Measurements from ENCODE around the gene FLNA.
A peak's percentile ranks its signal among the peaks of the same experiment; 100 is the strongest.
"Not testable (repeated sequence)": the region's sequence is repeated elsewhere in the genome, so short reads cannot be mapped to it uniquely, and the experiment has no call there.

Gene FLNA

DNA sequence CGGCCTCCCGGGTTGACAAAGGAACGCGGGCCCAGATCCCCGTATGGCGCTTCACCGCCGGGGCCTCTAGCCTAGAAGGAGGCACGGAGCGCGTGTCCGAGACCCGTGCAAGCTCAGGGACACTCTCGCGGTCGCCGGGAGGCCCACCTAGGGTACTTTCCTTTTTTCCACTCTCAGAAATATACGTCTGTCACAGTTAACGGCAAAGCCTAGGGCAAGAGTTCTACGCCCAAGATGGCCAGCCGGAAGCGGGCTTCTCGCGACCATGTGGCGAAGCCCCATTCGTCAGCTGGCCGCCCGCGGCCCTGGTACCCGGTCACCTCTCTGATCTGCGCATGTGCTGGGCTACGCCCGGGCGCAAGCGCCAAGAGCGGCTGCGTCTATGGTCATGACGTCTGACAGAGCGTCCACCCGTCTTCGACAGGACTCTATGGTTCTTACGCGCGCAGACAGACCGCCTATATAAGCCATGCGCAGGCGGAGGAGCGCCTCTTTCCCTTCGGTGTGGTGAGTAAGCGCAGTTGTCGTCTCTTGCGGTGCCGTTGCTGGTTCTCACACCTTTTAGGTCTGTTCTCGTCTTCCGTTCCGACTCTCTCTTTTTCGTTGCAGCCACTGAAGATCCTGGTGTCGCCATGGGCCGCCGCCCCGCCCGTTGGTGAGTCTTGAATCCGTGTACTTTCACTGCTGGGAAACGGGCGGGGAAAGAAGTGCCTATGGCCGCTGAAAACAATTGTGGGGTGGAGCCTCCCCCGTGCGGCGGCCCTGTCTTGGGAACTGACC is 23.6 kb upstream of the FLNA start, which contains the start of gene RPL10:
TSS of gene RPL10 (plus strand) at position 490 of the 780 bp plus-strand sequence. CDS start at position 633, 143 bp downstream.
- DNase-seq (ENCODE audit: low spot score), result peak; percentile 96

DNA sequence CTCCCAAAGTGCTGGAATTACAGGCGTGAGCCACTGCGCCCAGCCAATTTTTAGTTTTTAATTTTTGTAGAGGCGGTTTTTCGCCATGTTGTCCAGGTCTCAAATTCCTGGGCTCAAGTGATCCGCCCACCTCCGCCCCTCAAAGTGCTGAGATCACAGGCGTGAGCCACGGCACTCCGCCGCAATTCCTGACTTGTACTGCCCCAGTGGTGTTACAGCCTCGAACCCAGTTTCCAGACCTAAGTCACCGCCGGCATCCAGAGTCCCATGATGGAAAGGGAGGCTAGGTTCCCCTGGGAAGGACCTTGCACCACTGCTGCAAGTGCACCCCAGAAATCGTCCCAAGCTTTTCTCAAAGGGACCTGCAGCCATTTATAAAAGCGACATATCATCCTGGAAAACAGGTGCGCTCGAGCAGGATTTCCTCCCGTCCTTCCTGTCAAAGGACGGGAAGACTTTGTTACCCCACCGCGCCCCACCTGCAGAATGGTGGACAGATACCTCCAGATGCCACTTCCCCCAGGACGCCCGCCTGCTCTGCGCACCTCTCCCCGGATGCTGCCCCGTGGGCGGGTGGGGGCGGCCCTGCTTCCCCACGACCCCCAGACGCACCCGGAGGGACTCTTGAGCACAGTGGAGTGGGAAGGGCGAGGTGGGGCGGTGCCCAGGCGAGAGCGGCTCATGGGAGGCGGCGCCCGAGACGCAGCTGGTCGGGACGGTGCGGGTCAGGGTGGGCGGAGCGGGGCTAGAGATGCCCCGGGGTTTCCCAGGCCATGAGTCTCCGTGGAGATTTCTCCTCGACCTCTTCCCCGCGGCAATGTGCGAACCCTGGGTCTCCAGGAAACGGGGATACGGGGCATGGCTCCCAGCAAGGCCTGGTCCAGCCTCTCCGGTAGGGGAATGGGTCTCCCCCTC is 22.8 kb upstream of the FLNA start:
- peak; percentile 51 for DNase-seq (ENCODE audit: low spot score)

DNA sequence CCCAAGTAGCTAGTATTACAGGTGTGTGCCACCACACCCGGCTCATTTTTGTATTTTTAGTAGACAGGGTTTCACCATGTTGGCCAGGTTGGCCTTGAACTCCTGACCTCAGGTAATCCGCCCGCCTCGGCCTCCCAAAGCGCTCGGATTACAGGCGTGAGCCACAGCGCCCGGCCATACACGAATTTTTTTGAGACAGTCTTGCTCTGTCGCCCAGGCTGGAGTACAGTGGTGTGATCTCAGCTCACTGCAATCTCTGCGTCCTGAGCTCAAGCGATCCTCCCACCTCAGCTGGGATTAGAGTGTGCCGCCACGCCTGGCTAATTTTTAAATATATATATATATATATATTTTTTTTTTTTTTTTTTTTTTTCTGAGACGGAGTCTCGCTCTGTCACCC is 21.9 kb upstream of the FLNA start:
- not testable (repeated sequence) for DNase-seq (ENCODE audit: low spot score)

DNA sequence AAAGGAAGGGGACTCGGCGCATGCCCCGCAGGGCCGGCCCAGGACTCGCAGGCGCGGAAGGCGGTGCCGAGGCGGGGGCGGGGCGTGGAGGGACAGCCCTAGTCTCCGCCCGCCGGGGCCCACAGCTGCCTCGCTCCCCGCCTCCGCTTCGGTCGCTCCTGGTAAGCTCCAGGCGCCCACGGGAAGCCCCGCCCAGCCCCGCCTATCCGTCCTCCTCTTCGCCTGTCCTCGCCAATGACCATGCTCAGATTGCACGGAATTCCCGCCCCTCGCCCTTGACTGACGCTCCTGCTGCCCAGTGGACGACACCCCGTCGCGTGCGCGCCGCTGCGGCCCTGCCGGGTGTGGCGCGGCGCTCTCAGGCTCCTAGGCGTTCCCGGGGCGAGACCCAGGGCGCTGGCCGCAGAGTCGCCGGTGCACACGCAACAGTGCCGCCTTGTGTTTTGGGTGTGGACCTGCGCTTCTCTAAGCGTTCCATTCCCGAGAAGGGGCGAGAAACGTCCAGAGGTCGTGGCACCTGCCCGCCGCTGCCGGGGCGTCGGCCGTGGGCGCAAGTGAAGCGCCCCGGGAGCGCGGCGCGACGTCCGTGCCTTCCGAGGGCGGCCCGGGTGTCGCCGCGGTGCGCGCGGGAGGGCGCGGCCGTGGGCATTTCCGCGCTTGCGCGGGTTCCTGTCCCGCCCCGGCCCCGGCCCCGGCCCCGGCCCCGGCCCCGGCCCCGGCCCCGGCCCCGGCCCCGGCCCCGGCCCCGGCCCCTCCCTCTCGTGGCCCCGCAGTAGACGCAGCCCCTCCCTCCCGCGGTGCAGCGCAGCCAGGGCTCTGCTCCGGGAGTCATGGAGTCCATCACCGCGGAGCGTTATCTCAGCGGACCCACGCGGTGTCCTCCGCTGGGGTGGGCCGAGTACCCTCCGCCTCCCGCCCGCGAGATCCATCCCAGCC is 15.6 kb upstream of the FLNA start:
- not testable (repeated sequence) for DNase-seq (ENCODE audit: low spot score)

DNA sequence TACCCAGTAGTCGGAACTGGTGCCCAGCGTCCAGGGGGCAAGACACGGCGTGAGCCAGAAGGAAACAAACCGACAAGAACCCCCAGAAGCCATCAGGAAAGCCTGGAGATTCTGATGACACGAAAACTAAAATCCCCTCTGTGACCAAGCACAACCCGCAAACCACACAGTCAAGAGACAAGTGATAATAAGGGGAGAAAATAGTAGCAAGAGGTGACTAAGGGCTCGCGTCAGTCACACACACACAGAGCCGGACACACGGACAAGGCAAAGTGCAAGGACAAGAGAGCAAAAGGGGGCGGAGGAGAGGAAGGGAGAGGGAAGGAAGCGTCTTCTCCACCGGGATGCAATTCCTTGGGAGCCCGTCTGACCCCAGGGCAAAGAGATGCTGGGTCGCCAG is 14.2 kb upstream of the FLNA start:
- not testable (repeated sequence) for DNase-seq (ENCODE audit: low spot score)

DNA sequence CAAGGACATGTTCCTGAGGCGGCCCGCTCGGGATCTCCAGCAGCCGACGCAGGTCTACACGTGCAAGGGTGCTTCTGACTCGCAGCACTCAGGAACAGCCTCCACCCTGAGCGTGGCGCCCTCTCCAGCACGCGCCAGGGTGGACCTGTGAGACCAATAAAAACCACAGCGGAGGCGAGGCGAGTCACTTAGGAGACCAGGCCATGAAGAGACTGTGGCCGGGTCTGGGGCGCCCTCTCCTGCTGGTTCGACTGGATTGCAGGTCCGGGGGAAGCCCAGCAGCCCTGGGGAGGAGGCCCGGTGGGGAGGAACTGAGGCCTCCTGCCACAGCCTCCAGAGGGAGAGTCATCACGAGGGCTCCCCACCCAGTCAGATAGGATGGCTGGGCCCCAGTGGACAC is 13.7 kb upstream of the FLNA start:
- DNase-seq (ENCODE audit: low spot score), result not testable (repeated sequence)

DNA sequence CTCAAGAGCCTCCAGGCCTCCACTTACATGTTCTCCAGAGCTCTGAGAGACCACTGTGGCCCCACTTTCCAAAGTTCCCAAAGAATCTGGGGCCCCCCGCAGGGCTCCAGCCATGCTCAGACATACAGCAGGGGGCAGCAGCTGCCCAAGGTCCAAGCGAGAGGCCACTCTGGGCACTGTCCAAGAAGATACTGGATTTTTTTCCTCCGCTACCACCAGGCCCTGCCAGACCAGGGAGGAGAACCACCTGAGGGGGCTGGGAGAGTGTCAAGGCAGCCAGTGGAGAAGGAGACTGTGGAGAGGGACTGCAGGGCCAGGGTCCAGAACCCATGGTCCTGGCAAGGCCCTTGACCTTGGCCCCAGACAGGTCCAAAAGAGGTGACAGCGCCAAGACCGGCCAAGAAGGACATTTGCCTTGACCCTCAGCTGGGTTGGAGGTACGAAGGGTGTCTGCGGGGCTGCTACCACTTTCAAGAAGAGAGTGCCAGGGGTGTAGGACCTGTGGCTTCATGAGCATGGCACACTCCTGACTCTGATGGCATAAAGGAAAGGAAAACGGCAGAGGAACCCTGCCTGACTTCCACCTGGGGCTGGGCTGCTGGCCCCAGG is 10.0 kb upstream of the FLNA start:
- DNase-seq (ENCODE audit: low spot score), result no peak

DNA sequence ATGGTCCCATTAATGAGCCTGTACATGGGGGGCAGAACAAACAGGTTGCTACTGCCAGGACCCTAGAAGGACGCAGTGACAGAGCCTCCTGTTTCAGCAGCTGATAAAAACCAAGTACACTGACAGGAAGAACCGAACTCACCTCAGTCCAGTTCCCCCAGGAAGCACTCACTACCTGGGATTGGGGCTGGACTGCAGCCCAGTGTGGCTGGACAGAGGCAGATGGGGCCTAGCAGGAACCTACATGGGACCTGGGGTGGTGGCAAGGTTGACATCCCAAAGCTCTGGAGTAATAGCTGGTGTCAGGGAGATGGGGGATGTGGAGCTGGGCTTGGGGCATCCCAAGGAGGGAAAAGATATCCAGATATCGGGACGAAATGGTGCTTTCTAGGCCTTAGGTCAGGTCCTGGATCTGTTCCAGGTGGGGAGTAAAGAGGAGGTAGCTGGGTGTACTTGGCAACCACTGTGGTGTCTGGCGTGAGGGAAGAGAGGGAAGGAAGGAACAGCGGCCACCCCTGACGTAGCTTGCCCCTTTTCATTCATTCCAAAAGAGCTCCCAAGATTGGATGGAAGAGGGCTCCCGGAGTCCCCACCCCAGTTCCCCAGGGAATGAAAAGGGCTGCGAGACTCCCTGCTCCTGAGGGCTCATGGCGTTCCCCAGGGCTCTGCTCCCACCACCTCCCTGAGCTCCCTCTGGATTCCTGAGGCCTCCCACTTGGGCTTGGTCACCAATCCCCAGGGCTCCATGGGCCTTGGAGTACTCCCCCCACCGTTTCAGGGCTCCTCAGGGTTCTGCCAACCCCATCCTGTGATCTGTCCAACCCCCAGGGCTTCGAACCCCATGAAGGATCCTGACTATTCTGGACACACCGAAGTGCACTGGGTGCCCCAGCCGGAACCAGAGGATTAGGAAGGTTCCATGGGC is 9.2 kb upstream of the FLNA start:
- DNase-seq (ENCODE audit: low spot score), result no peak

DNA sequence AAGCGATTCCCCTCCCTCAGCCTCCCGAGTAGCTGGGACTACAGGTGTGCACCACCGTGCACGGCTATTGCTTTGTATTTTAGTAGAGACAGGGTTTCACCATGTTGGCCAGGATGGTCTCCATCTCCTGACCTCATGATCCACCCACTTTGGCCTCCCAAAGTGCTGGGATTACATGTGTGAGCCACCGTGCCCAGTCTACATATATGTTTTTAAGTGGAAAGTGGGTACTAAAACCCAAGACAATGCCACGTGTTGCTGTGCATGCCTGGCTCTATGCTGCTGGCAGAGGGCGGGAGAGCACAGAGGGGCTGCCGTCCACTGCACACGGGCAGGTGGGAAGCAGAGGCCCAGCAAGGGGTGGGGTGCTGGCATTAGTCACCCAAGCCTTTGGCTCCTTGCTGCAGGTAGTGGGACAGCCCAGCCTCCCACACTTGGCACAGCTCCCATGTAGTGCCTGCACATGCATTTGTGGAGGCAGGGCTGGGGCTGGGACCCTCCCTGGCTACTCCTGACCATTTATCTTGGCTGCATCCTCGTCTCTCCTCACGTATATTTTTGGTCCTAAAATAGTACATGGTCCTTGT is 8.1 kb upstream of the FLNA start:
- DNase-seq (ENCODE audit: low spot score), result no peak

DNA sequence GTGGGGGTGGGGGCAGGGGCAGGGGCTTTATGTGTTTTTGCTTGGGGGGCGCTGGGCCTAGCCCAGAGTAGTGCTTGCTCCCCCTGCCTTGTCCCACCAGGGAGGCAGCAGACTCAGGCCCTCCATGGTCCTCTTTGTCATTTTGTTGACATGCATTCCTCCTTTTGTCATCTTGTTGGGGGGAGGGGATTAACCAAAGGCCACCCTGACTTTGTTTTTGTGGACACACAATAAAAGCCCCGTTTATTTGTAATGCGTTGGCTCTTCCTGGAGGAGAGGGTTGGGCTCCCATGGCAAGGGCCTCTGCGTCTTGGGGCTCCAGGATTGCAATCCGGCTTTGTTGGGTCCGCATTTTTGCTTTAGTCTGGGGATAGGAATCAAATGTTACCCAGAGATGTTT is 6.8 kb upstream of the FLNA start:
- DNase-seq (ENCODE audit: low spot score), result no peak

DNA sequence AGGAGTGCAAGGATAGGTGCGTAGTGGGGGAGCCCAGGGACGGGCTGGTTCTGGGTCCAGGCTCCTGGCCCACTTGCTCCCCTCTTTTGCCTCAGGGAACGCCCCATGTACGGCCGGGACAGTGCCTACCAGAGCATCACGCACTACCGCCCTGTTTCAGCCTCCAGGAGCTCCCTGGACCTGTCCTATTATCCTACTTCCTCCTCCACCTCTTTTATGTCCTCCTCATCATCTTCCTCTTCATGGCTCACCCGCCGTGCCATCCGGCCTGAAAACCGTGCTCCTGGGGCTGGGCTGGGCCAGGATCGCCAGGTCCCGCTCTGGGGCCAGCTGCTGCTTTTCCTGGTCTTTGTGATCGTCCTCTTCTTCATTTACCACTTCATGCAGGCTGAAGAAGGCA is 6.4 kb upstream of the FLNA start:
- DNase-seq (ENCODE audit: low spot score), result no peak

DNA sequence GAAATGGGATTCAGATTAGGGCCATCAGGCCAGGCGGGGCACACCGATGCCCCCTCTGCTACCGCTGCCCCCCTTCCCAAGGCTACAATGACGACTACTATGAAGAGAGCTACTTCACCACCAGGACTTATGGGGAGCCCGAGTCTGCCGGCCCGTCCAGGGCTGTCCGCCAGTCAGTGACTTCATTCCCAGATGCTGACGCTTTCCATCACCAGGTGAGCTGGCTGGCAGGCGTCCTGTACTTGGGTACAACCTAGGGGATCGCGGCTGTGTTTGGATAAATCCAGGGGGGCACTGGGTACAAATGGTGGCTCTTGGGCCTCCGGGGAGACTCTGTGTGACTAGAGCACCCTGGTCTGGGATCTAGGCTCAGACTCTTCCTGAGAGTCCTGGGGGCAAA is 5.7 kb upstream of the FLNA start:
- DNase-seq (ENCODE audit: low spot score), result no peak

DNA sequence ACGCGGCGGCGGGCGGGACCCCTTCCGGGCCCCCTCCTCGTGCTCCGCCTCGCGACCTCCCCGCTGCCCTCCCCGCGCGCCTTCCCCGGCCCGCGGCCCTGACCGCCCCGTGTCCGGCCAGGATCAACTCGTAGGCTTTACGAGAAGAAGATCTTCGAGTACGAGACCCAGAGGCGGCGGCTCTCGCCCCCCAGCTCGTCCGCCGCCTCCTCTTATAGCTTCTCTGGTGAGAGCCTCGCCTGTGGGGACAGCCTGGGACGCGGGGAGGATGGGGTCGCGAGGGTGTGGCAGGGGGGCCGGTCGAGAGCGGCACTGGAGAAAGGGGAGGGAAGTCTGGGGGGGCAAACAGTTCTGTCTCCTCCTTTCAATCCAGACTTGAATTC is 5.1 kb upstream of the FLNA start:
- DNase-seq (ENCODE audit: low spot score), result no peak

DNA sequence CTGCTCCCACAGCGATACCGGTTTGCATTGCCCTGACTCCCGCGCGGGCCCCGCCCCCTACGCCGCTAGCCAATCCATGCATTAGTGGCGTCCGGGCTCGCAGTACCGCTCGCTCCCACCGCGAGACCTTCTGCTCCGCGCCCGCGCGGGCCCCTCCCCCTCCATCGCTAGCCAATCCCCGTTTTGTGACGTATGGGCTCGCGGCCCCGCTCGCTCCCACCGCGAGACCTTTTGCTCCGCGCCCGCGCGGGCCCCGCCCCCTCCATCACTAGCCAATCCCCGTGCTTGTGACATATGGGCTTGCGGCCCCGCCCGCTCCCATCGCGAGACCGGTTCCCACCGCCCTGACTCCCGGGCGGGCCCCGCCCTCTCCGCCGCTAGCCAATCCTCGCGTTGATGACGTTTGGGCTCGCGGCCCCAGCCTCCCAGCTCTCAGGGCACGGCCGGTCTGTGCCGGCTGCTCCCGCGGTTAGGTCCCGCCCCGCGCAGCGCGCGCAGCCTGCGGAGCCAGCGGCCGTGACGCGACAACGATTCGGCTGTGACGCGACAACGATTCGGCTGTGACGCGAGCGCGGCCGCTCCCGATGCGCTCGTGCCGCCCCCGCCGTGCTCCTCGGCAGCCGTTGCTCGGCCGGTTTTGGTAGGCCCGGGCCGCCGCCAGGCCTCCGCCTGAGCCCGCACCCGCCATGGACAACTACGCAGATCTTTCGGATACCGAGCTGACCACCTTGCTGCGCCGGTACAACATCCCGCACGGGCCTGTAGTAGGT is 4.5 kb upstream of the FLNA start, which contains the start of gene EMD:
TSS of gene EMD (plus strand) at position 497 of the 770 bp plus-strand sequence. CDS start at position 687, 190 bp downstream.
- DNase-seq (ENCODE audit: low spot score), result peak; percentile 97

DNA sequence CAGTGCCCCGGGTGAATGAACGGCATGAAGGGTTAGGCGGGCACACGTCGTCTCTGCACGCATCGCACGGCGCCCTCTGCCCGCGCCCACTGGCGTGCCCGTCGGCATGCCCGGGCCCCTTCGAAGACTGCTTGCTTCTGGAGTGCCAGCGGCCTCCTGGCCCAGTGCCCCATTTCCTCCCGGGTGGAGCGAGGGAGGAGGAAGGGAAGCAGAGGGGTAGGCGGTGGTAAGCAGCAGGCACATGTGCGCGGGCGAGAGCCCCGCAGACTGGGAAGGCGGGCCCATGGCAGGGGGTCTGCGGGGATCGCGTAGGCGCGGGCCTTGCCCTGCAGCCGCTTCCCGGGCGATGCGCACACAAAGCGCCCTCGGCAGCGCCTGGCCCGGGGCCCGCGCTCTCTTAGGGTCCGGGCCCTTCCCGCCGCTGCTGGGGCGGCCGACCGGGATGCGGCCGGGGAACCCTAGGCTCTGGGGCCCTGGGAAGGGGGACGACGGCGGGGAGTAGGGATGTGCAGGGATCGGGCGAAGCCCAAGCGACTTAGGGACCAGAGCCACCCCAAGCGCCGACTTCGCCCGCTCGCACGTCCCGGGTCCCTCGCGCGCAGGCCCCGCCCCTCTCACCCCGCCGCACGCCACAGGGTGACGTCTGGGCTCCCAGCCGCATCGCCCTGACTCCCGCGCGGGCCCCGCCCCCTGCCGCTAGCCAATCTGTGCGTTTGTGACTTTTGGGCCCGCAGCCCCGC is 3.8 kb upstream of the FLNA start:
- peak; percentile 61 for DNase-seq (ENCODE audit: low spot score)

DNA sequence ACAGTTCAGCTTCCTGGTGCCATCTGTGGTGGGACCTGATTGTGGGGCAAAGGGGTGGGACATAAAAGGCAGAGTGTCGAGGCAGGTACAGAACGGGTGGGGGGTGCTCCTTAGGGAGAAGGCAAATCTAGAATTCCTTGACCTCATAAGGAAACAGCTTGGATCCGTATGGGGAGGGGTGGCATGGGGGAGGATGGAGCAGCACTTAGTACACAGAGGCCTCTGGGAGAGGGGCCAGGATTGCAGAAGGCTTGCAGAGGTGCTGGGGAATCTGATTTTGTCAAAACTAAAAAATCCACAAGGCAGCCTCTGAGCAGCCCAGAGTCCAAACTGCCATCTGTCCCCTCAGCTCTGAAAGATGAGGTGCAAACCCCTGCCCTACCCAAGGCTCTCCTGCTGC is 2.3 kb upstream of the FLNA start:
- DNase-seq (ENCODE audit: low spot score), result no peak

DNA sequence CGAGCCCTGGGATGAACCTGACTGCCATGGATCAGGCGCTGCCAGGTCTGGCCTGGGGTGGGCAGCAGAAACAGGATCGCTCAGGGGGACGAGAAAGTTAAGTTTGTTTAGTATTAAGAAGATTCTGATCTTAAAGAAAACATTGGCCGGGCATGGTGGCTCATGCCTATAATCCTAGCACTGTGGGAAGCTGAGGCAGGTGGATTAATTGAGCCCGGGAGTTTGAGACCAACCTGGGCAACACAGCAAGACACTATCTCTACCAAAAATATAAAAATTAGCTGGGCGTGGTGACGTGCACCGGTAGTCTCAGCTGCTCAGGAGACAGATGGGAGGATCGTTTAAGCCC is 696 bp upstream of the FLNA start:
- DNase-seq (ENCODE audit: low spot score), result no peak

Data from Ammon's horn (tissue), 1 donor.